NK-92 (cell line): ENCODE data around the gene RDH5.

Source experiments
- DNase-seq: peaks from one replicate; lab custom pipeline; 2025; ENCODE audit not compliant: unreplicated experiment; lab: John Stamatoyannopoulos, UW

The RDH5 gene

GRCh38 chr12:55728186-55728938, 8.2 kb downstream of the RDH5 start:
- no peak for DNase-seq

DNA sequence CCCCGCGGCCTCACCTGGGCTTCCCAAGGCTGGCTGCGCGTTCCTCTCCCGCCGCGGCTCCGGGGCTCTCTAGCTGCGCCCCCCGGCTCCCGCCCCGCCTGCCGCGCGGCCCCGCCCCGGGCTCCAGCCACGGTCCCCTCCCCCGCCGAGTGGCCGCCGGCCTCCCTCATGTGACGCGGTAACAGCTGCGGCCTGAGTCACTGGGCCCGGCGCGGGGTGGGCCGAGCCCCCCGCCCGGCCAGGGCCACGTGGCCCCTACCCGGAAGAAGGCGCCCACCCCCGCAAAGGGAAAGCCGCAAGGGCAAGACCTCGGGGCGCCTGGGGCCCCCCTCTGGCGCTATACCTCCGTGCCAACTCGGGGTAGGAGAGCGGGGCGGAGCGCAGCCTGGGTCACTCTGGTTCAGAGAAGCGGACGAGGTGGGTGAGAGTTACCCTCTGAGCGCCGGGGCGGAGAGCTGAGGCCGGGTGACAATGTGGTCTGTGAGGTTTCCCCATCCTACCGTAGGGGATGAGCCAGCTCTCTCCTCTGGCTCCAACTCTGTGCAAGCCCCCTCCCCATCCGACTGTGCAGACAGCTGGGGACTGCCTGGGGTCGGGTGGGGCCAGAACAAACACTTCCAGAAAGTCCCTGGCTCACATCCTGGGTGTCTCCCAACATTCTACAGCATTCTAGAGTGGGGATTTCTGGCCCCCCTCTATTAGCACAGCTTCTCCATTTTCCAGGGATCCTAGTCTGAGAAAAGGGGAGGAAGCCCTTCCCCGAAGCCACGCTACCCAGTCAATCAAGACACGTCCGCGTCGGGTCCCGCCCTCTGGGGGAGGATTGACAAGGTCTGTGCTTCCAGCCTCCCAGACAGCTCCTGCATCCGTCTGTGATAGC, 9.0 kb downstream of the RDH5 start, which contains the start of gene CD63:
Gene CD63, minus strand, starts transcription at position 71 of the 880 bp plus-strand sequence. CDS start 668 bp downstream, outside the sequence.
- DNase-seq = no peak

DNA sequence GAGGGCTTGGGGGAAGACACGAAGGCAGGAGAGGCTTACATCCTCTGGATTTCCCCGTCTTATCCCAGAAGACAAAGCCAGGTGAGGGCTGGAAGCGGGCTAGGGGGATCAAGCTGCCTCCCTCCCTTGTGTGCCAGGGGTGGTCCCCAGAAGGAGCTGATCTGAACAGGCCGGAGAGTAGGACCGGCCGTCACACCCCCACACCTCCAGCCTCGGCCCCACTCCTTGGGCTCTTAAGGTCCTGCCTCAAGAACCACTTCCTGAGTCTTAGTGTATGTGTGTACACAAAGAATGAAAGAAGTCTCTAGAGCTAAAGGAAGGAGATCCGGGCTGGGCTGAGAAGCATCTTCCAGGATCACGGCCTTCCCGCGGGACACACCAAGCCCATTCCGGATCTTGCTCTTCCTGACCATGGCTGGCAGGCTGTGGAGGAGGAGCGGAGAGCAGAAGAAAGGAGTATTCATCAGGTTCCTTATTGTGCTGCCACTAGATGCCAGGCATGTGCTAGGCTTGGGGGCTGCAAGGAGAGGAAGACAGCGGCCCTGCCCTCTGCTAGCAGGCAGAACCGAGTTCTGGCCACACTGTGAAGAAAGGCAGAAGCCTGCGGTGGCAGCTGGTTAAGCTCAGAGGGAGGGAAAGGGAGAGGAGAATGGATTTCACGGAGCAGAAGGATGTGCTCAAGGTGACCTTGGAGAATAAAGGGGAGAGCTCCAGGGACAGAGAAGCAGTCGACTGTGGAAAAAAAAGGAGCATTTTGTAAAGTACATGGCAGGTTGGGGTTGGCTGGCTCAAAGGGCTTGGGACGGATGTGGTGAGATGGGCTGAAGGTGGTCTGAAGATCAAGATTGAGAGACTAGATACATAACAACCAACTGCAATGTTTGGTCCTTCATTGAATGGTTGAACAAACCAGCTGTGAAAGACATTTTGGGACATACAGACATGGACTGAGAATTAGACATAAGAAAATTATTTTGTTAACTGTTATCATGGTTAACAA, 9.9 kb downstream of the RDH5 start:
- no peak for DNase-seq

GRCh38 chr12:55732288-55732687, 12.1 kb downstream of the RDH5 start:
- no peak for DNase-seq

DNA sequence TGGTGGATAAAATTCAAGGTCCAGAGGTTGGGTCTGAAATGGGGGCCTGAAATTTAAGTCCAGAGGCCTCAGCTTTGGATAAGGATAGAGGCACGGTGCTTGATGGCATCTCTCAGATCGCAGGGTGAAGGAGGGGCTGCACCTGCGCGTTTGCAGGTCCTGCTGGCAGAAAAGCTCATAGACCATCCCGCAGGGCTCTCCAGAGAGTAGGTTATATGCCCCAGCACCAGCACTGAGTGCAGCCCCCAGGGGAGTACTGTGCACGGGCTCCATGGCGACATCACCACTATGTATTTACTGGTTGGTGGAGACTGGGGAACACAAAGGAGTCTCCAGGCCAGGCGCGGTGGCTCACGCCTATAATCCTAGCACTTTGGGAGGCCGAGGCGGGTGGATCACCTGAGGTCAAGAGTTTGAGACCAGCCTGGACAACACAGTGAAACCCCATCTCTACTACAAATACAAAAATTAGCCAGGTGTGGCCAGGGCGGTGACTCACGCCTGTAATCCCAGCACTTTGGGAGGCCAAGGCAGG, 12.9 kb downstream of the RDH5 start:
- DNase-seq = no peak

- DNase-seq = no peak
Observed at GRCh38 chr12:55733858-55734257, 13.7 kb downstream of the RDH5 start.

DNA sequence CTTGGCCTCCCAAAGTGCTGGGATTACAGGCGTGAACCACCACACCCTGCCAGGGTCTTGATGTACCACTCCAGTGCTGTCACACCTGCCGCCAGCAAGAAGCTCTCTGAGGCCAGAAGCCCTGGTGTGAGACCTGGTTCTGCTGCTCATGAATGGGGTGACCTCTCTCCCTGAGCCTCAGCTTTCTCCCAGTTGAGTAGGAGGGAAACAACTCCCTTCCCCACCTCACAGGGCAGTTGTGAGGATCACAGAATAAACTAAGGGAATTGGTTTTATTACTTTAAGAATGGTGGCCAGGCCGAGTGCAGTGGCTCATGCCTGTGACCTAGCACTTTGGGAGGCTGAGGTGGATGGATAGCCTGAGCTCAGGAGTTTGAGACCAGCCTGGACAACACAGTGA, 14.4 kb downstream of the RDH5 start:
- no peak for DNase-seq

- DNase-seq = no peak
Observed at GRCh38 chr12:55736076-55736475, 15.9 kb downstream of the RDH5 start.

- DNase-seq = no peak
Observed at GRCh38 chr12:55736780-55737580, 16.8 kb downstream of the RDH5 start.

DNA sequence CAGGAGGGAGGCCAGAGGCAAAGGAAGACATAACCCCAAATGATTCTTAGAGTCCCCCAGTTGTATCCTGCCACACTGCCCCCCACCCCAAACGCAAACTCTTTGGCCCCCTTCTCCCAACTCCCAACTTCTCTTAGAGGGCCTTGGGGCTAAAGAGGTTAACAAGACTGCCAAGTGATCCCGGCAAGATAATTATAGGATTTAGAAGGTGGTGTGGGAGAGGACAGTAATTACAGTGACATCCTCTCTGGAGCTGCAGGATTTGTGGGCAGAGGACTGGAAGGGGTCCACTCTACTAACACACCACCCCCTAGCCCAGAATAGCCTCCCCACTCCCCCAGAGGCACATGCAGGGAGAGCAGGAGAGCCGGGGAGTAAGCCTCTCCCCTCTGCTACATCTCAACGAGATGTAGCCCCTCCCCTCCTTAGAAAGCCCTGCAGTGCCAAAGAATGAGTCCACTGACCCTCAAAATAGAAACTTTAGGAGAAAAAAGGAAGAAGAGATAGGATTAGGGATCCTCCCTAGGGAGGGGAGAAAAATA, 17.5 kb downstream of the RDH5 start:
- DNase-seq = no peak

GRCh38 chr12:55738123-55739024, 18.2 kb downstream of the RDH5 start:
- DNase-seq = no peak

DNA sequence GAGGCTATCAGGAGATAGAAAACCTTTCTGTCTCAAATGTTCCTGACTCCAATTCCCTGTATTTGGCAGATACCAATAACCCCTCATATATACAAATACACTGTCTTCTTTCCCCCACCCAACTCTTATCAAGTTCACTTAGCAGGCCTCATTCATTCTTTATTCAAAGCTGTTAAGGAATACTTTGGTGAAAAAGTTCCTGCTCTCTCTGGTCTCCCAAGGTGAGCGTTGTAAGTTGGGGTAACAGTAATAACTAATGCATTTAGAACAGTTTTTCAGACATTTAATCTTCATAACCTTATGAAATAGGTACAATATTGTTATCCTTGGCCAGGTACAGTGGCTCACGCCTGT, 18.8 kb downstream of the RDH5 start:
- DNase-seq = no peak

GRCh38 chr12:55741931-55742680, 21.9 kb downstream of the RDH5 start:
- no peak for DNase-seq

DNA sequence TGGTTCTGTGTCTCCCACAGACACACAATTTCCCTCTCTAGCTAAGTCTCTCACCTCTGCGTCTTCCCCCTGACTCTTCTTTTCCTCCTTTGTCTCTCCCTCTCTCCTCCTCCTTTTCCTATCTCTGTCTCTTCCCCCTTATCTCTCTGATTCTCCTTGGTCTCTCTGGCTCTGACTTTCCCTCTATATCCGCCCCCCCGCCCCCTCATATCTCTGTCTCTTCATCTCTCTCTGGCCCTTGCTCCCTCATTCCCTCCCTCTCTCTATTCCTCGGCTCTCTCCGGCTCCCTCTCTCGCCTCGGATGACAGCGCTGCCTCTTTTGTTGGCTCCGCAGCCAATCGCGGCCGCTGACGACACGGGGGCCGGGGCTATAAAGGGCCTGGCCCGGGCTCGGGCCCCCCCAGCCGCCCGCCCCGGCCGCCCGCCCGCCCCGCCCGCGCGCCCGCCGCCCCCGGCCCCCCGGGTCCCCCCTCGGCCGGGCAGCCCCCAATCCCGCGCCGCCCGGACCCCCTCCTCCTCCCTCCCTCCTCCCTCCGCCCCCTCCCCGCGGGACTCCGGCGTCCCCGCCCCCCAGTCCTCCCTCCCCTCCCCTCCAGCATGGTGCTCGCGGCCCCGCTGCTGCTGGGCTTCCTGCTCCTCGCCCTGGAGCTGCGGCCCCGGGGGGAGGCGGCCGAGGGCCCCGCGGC, 22.7 kb downstream of the RDH5 start, which contains the start of gene GDF11:
Gene GDF11, plus strand, starts transcription at position 404 of the 687 bp plus-strand sequence. Its CDS starts 195 bp downstream, at position 599.
- no peak for DNase-seq

- DNase-seq = no peak
Observed at GRCh38 chr12:55743406-55744339, 23.5 kb downstream of the RDH5 start.
